ENCODE measurements around the gene GAS1. TPM values are rescaled to one million over a fixed set of nuclear protein-coding genes. Genes with fewer than 3 reads are reported as not detected.

The GAS1 gene
- total RNA-seq, 1 donor from 2014 or later, result 5.1 TPM

DNA sequence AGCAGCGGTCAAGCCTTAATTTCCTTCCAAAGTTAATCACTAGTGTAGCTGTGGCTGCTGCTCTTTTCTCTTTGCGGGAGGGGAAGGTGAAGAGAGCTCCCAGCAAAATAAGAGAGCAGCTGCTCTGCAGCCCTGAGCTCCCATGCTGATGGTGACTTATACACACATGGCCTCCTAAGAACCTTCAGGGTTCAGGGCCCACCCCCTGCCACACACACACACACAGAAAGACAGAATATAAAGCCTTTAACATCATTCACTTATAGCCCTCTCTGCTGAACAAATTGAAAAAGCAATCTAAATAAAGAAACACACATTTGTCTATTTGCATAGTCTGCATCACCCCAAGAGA lies 43.6 kb downstream of the GAS1 start:
- no peak overlapping the region for H3K27ac ChIP-seq (ENCODE audit: low read depth, low read length)
- H3K4me1 Mint-ChIP-seq (ENCODE audit: low read depth, unreplicated experiment), result peaks cover 25% of the 10 kb centered on the region
- no peak overlapping the region for H3K4me3 Mint-ChIP-seq (ENCODE audit: unreplicated experiment)
- peaks cover 31% of the 10 kb centered on the region for H3K27me3 Mint-ChIP-seq (ENCODE audit: low read depth, unreplicated experiment)
- no peak overlapping the region for H3K27ac Mint-ChIP-seq (ENCODE audit: unreplicated experiment)
- H3K4me1 ChIP-seq (ENCODE audit: insufficient read depth, low read length), result peaks cover 7% of the 10 kb centered on the region
- no peak for FAIRE-seq
- H3K79me2 ChIP-seq (ENCODE audit: insufficient read depth, low read length), result no peaks in the 10 kb centered on the region
- H3K9ac ChIP-seq (ENCODE audit: low read length), result no peak overlapping the region
- no peak for DNase-seq (ENCODE audit: low read depth)
- H2AFZ ChIP-seq (ENCODE audit: low read depth, low read length), result no peak overlapping the region
- H3K27me3 ChIP-seq (ENCODE audit: insufficient read depth, low read length), result peaks cover 13% of the 10 kb centered on the region
- no peaks in the 10 kb centered on the region for H3K36me3 Mint-ChIP-seq (ENCODE audit: low read depth, unreplicated experiment)
- no peaks in the 10 kb centered on the region for H3K36me3 ChIP-seq (ENCODE audit: insufficient read depth, low read length)
- H3K9me3 ChIP-seq (ENCODE audit: insufficient read depth, low read depth, low read length), result peaks cover 2% of the 10 kb centered on the region
- H3K4me3 ChIP-seq (ENCODE audit: insufficient read depth, low read depth, low read length), result no peak overlapping the region
- H4K20me1 ChIP-seq (ENCODE audit: insufficient read depth, low read length), result no peaks in the 10 kb centered on the region
- H3K4me2 ChIP-seq (ENCODE audit: low read length), result no peak overlapping the region
- TF ChIP-seq EZH2 (IDR thresholded peaks at IDR 0.05; ENCODE audit: insufficient read depth, low read length) (no peak), CTCF (IDR thresholded peaks at IDR 0.05; ENCODE audit: insufficient read depth, low read depth, low read length) (no peak)
- no peaks in the 10 kb centered on the region for H3K9me3 Mint-ChIP-seq (ENCODE audit: unreplicated experiment)

DNA sequence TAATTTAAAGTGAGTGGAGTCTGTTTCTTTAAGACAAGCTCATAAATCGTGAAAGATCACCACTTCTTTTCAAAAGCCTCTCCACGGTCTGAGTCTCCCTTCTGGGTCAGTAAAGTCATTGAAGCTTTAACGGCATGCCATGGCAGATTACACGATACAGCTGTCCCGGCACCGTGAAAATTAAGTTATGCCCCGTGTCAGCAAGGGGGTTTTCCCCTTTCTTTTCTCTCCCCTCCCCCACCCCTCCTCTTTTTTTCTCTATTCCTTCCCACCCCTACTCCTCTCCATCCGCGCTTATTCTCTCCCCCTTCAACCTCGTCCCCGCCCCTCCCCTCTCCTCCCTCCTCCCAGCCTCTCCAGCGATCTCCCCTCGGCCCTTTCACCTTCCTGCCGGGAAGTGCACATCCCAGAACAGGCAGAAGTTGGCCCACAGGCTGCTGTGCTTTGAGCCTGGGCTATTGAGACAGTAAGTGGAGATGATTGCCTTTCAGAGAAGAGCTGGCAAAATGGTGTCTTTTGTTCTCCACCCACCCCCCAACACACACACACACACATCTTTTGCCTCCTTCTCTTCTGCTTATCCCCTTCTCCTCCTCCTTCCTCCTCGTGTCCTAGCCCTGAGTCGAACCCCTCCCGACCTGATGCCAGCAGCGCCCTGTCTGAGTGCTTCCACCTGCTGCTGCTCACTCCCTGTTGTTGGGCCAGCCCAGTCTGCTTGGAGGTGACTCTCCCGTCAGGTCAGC lies 44.1 kb downstream of the GAS1 start:
- H3K9me3 ChIP-seq (ENCODE audit: insufficient read depth, low read depth, low read length), result peaks cover 2% of the 10 kb centered on the region
- H4K20me1 ChIP-seq (ENCODE audit: insufficient read depth, low read length), result no peaks in the 10 kb centered on the region
- H3K9ac ChIP-seq (ENCODE audit: low read length), result peak overlapping the region; percentile 5
- no peak overlapping the region for H2AFZ ChIP-seq (ENCODE audit: low read depth, low read length)
- peaks cover 35% of the 10 kb centered on the region for H3K27me3 Mint-ChIP-seq (ENCODE audit: low read depth, unreplicated experiment)
- H3K4me1 ChIP-seq (ENCODE audit: insufficient read depth, low read length), result peaks cover 7% of the 10 kb centered on the region
- H3K4me3 ChIP-seq (ENCODE audit: insufficient read depth, low read depth, low read length), result no peak overlapping the region
- H3K4me1 Mint-ChIP-seq (ENCODE audit: low read depth, unreplicated experiment), result peaks cover 25% of the 10 kb centered on the region
- H3K4me3 Mint-ChIP-seq (ENCODE audit: unreplicated experiment), result peak overlapping the region; percentile 80
- H3K36me3 Mint-ChIP-seq (ENCODE audit: low read depth, unreplicated experiment), result no peaks in the 10 kb centered on the region
- H3K9me3 Mint-ChIP-seq (ENCODE audit: unreplicated experiment), result no peaks in the 10 kb centered on the region
- TF ChIP-seq EZH2 (IDR thresholded peaks at IDR 0.05; ENCODE audit: insufficient read depth, low read length), result no peak
- no peak for TF ChIP-seq CTCF (IDR thresholded peaks at IDR 0.05; ENCODE audit: insufficient read depth, low read depth, low read length)
- DNase-seq (ENCODE audit: low read depth), result no peak
- H3K27ac Mint-ChIP-seq (ENCODE audit: unreplicated experiment), result peak overlapping the region; percentile 41
- H3K27me3 ChIP-seq (ENCODE audit: insufficient read depth, low read length), result peaks cover 13% of the 10 kb centered on the region
- H3K79me2 ChIP-seq (ENCODE audit: insufficient read depth, low read length), result no peaks in the 10 kb centered on the region
- no peak overlapping the region for H3K27ac ChIP-seq (ENCODE audit: low read depth, low read length)
- H3K4me2 ChIP-seq (ENCODE audit: low read length), result peak overlapping the region; percentile 75
- no peak for FAIRE-seq
- H3K36me3 ChIP-seq (ENCODE audit: insufficient read depth, low read length), result no peaks in the 10 kb centered on the region

DNA sequence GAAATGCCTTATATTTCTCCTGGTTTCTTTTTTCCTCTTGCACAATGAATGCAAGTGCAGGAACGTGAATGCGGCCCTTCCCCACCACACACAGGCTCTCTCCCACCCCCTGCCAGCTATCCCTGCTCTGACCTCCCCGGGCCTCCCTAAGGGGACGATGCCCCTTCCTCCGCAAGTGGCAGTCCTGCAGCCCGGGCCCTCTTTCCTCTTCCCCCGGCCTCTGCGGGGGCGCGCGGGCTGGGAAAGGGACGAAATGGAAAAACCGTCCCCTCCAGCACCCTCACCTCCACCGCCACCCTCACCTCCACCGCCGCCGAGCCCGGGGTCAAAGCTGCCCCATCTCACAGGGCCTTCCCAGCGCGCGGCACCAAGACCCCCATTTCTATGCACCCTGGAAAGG lies 44.7 kb downstream of the GAS1 start:
- Histone ChIP-seq H3K4me1 (ENCODE audit: insufficient read depth, low read length) (peaks cover 7% of the 10 kb centered on the region), H3K27ac (ENCODE audit: low read depth, low read length) (no peak overlapping the region), H3K4me2 (ENCODE audit: low read length) (peak overlapping the region; percentile 75), H3K79me2 (ENCODE audit: insufficient read depth, low read length) (no peaks in the 10 kb centered on the region), H3K4me3 (ENCODE audit: insufficient read depth, low read depth, low read length) (no peak overlapping the region), H3K9me3 (ENCODE audit: insufficient read depth, low read depth, low read length) (peaks cover 2% of the 10 kb centered on the region), H3K9ac (ENCODE audit: low read length) (peak overlapping the region; percentile 5), H3K36me3 (ENCODE audit: insufficient read depth, low read length) (no peaks in the 10 kb centered on the region), H2AFZ (ENCODE audit: low read depth, low read length) (no peak overlapping the region), H4K20me1 (ENCODE audit: insufficient read depth, low read length) (no peaks in the 10 kb centered on the region), H3K27me3 (ENCODE audit: insufficient read depth, low read length) (peaks cover 13% of the 10 kb centered on the region)
- peaks cover 23% of the 10 kb centered on the region for H3K4me1 Mint-ChIP-seq (ENCODE audit: low read depth, unreplicated experiment)
- H3K36me3 Mint-ChIP-seq (ENCODE audit: low read depth, unreplicated experiment), result no peaks in the 10 kb centered on the region
- DNase-seq (ENCODE audit: low read depth) (no peak), FAIRE-seq (no peak)
- TF ChIP-seq EZH2 (IDR thresholded peaks at IDR 0.05; ENCODE audit: insufficient read depth, low read length) (no peak), CTCF (IDR thresholded peaks at IDR 0.05; ENCODE audit: insufficient read depth, low read depth, low read length) (no peak)
- no peak overlapping the region for H3K27ac Mint-ChIP-seq (ENCODE audit: unreplicated experiment)
- H3K4me3 Mint-ChIP-seq (ENCODE audit: unreplicated experiment), result peak overlapping the region; percentile 80
- no peaks in the 10 kb centered on the region for H3K9me3 Mint-ChIP-seq (ENCODE audit: unreplicated experiment)
- H3K27me3 Mint-ChIP-seq (ENCODE audit: low read depth, unreplicated experiment), result peaks cover 38% of the 10 kb centered on the region

Data from astrocyte (in vitro differentiated cells and primary cell).